HuH-7.5 (cell line): ENCODE results near the gene ANKRD18B.
"Not testable (repeated sequence)": the region's sequence is repeated elsewhere in the genome, so short reads cannot be mapped to it uniquely, and the experiment has no call there.

Experiments used
- DNase-seq: peaks from one replicate; pipeline ENCODE4 v3.0.0; 2011; ENCODE audit warnings: low spot score

The ANKRD18B gene

DNA sequence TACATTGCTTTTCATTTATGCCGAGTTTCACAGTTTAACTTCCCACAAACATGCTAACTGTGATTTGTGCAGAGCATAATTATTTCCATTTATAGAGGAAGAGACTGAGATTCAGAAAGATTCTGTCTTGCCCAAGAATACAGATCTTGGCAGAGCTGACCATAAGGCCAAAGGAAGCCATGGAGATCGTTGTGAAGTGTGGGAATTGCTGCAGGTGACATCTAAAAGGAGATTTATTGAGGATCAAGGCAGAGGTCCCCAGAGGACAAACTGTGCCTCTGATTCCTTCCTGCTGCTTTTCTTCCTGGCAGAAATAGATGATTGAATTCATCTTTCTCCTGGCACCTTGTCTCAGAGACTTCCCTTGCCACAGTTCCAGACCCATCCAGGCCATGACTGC lies 88.4 kb downstream of the ANKRD18B start:
- DNase-seq: not testable (repeated sequence)

DNA sequence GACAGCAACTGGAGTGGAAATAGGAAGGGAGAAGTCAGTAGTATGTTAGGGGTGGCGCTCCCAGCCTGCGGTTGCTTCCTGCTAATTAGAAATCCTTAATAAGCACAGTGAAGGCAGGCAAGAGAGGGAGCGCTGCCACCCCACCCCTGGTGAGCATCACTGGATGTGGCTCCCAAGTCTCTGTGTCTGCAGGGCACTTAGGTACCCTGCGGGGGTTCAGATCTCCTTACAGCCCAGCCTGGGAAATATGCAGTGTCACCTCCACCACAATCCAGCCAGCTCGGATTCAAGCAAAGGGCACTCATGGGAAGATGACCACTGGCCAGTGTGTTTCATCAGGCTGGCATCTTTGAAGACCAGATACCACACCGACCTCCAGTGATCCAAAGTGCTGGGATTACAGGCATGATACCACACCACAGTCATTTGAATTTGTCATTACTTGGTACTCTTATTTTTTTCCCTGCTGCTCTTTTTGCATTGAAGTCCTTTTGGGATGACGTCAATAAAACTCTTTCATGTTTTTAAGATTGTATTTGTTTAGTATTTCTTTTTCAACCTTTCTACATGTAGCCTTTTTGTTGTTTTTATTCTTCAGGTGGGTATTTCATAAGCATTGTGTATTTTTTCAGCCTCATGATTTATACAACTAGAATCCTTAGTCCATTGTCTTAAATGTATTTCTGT lies 90.1 kb downstream of the ANKRD18B start:
- no peak for DNase-seq

DNA sequence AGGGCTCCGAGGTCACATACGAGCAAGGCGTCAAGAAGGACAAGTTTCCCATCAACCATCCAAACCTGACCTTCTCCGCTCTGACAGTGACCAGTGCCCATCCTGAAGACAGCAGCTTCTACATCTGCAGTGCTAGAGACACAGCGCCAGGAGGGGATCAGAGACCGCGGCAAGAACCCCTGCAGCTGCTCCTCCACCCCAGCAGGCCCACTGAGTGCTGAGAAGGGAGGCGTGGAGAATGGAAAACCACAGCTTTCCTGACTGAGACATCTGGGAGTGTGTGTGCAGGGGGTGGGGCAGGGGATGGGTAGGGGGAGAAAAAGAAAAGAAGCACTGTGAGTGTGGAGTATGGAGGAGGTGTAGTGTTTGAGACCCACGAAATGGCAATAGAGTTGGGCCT lies 94.3 kb downstream of the ANKRD18B start:
- DNase-seq: not testable (repeated sequence)

DNA sequence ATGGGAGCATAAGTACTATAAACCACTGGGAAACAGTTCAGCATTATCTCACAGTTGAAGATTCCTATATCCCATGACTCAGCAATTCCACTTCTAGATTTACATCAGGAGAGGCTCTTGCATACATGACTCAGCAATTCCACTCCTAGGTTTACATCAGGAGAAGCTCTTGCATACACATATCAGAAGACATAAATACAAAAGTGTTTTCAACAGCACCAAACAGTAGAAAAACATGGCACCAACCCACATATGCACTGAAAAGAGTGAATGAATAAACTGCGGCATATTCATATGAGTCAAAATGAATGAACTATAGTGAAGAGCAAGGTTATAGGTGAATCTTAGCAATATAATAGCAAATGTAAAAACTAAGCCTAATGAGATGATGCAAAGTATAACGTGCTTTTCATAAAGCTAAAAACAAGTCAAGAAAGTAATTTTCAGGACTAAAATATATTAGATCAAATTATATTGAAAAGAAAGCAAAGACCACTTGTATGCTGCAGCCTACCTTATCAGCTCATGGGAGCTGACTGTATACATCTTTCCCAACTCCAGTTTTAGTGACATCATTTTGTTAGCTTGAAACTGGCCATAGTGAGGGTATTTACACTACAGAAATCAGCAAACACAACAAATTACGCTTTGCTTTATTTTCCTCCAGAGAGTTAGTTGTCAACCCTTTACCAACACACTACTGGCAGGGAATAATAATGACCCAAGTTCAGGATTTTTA lies 95.8 kb downstream of the ANKRD18B start:
- no peak for DNase-seq

DNA sequence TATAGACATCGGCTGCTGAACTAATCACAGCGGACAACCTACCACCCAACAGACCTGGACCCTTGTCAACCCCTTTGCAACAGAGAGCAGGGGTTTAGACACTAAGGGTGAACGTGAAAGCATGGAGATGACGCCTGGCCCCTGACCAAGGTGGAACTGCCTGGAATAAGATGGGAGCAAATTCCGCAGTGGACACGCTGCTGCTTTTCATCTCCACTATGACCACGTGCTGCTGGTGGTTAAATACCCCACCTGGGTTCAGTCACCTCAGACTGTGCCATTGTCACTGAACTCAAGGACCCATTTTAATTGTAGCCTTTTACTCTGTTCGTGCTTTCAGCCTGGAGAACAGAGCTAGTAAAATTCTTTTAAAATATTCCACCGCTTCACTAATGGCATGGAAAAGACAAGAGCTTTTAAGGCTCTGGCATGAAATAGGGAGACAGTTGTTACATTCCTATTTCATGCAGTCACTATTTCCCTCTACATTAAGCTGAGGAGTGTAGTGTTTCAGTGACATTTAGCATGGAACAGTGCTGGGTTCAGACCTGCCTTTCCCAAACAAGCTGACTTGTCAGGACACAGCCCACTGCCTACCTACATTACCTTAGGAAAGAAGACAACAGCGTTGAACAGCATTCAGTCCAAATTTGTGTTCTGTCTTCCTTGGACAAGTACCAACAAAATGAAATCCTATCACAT lies 96.8 kb downstream of the ANKRD18B start:
- no peak for DNase-seq
